ENCODE data around the gene HMCN2.

The HMCN2 gene

GRCh38 chr9:130448035-130448624, 182.6 kb downstream of the HMCN2 start:
- H3K4me3 ChIP-seq (ENCODE audit: low read depth, low read length), result no peak overlapping the region
- DNase-seq (ENCODE audit: low read depth), result peak; percentile 24

GRCh38 chr9:130448771-130449603, 183.4 kb downstream of the HMCN2 start:
- no peak for DNase-seq (ENCODE audit: low read depth)
- H3K4me3 ChIP-seq (ENCODE audit: low read depth, low read length), result no peak overlapping the region

- no peak for DNase-seq (ENCODE audit: low read depth)
- H3K4me3 ChIP-seq (ENCODE audit: low read depth, low read length), result no peak overlapping the region
These were observed 184.9 kb downstream of the HMCN2 start for GRCh38 chr9:130450344-130451003.

- DNase-seq (ENCODE audit: low read depth), result no peak
- no peak overlapping the region for H3K4me3 ChIP-seq (ENCODE audit: low read depth, low read length)
These were observed 185.4 kb downstream of the HMCN2 start for GRCh38 chr9:130451004-130451390.

- peak; percentile 84 for DNase-seq (ENCODE audit: low read depth)
These were observed 186.2 kb downstream of the HMCN2 start for GRCh38 chr9:130451509-130452388.

GRCh38 chr9:130452835-130453234, 187.3 kb downstream of the HMCN2 start:
- no peak for DNase-seq (ENCODE audit: low read depth)
- H3K4me3 ChIP-seq (ENCODE audit: low read depth, low read length), result no peak overlapping the region

More at GRCh38 chr9:130451509-130452388, 186.2 kb downstream of the HMCN2 start:
- no peak overlapping the region for H3K4me3 ChIP-seq (ENCODE audit: low read depth, low read length)

- DNase-seq (ENCODE audit: low read depth), result no peak
- H3K4me3 ChIP-seq (ENCODE audit: low read depth, low read length), result no peak overlapping the region
These were observed 187.9 kb downstream of the HMCN2 start for GRCh38 chr9:130453487-130453886.

- no peak overlapping the region for H3K4me3 ChIP-seq (ENCODE audit: low read depth, low read length)
These were observed 188.7 kb downstream of the HMCN2 start for GRCh38 chr9:130454096-130454811.

GRCh38 chr9:130454812-130455325, 189.3 kb downstream of the HMCN2 start:
- H3K4me3 ChIP-seq (ENCODE audit: low read depth, low read length), result no peak overlapping the region
- no peak for DNase-seq (ENCODE audit: low read depth)

More at GRCh38 chr9:130454096-130454811, 188.7 kb downstream of the HMCN2 start:
- DNase-seq (ENCODE audit: low read depth), result no peak

GRCh38 chr9:130458027-130458803, 192.7 kb downstream of the HMCN2 start:
- no peak for DNase-seq (ENCODE audit: low read depth)
- no peak overlapping the region for H3K4me3 ChIP-seq (ENCODE audit: low read depth, low read length)

GRCh38 chr9:130458804-130459067, 193.2 kb downstream of the HMCN2 start:
- DNase-seq (ENCODE audit: low read depth), result no peak
- H3K4me3 ChIP-seq (ENCODE audit: low read depth, low read length), result no peak overlapping the region

- no peak overlapping the region for H3K4me3 ChIP-seq (ENCODE audit: low read depth, low read length)
- DNase-seq (ENCODE audit: low read depth), result no peak
These were observed 193.6 kb downstream of the HMCN2 start for GRCh38 chr9:130459151-130459550.

GRCh38 chr9:130459941-130460669, 194.5 kb downstream of the HMCN2 start:
- no peak for DNase-seq (ENCODE audit: low read depth)

GRCh38 chr9:130461218-130461630, 195.7 kb downstream of the HMCN2 start:
- no peak overlapping the region for H3K4me3 ChIP-seq (ENCODE audit: low read depth, low read length)
- DNase-seq (ENCODE audit: low read depth), result no peak

More at GRCh38 chr9:130459941-130460669, 194.5 kb downstream of the HMCN2 start:
- H3K4me3 ChIP-seq (ENCODE audit: low read depth, low read length), result no peak overlapping the region

- DNase-seq (ENCODE audit: low read depth), result no peak
- H3K4me3 ChIP-seq (ENCODE audit: low read depth, low read length), result no peak overlapping the region
These were observed 196.2 kb downstream of the HMCN2 start for GRCh38 chr9:130461731-130462130.

GRCh38 chr9:130462685-130463540, 197.4 kb downstream of the HMCN2 start:
- DNase-seq (ENCODE audit: low read depth), result no peak
- H3K4me3 ChIP-seq (ENCODE audit: low read depth, low read length), result no peak overlapping the region
